AG04449 (cell line): ENCODE data around the gene DYNC2H1.

Experiments used
- CTCF ChIA-PET: fragments of 350-600 bp; formaldehyde crosslinking; extraction: SDS; loops from one replicate; lab custom pipeline; 2021; ENCODE audit warnings: antibody characterized with exemption; lab: Yijun Ruan, JAX
- POLR2A ChIA-PET: fragments of 400-600, 350-600 bp; formaldehyde crosslinking; extraction: SDS; loops from one replicate; lab custom pipeline; 2020; ENCODE audit warnings: antibody characterized with exemption, inconsistent platforms; lab: Yijun Ruan, JAX
- DNase-seq: peaks from one replicate; pipeline ENCODE4 v3.0.0-alpha.2; 2010; ENCODE audit warnings: low read depth, low spot score
- H3K4me3 ChIP-seq: 2 replicates; pipeline ENCODE4 v1.5.1; 2011; ENCODE audit warnings: low read depth, mild to moderate bottlenecking, control low read depth, low read length
- TF ChIP-seq, protein P1 (sequence below): IDR thresholded peaks from one replicate; pipeline ENCODE4 v1.5.1; 2011; ENCODE audit warnings: mild to moderate bottlenecking, moderate library complexity, low read length, control low read depth, inconsistent platforms; ENCODE audit not compliant: insufficient read depth; ENCODE audit errors: missing control alignments

DYNC2H1 gene

DNA sequence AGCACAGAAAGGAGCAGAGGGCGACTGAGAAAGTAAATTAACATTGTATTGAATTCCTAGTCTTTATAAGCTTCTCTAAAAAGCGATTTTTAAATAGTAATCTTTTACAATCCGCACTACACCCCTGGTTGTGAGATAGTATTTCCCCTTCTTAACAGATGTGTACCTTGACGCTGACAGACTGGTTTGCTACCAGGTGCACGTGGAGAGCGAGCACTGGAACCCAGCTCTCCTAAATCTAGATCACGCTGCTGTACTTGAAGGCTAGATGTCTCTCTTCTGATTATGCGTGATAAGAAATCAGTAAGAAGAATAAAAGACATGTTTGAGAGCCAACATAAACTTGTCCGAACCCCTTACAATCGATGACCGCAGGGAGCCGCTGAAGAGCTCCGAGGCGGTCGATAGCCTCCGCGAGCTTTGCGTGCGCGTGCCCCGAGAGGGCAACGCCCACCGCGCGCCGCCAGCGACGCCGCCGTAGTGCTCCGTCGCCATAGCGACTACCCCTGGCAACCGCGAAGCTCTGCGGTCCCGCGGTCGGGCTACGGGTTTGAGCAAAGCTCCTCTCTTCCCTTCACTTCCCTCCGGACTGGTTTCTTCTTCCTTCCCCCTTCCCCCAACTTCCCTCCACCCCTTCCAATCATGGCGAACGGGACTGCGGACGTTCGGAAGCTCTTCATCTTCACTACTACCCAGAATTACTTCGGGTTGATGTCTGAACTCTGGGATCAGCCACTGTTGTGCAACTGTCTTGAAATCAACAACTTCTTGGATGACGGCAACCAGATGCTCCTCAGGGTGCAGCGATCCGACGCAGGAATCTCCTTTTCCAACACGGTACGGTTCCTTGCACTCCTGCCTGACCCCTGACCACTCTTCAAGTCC is at the start of gene DYNC2H1:
TSS of gene DYNC2H1 (plus strand) at position 494 of the 885 bp plus-strand sequence. CDS start at position 643, 149 bp downstream.
- DNase-seq: peak; percentile 38
- ChIA-PET POLR2A (interaction anchor here (1.1 kb wide), 1 partner anchor 17 kb away, joined by 11 read pairs; the partner anchor contains the start of gene DCUN1D5), CTCF (interaction anchor here (0.6 to 5.3 kb wide), 25 partner anchors 9 to 194 kb away, joined by 3 to 50 read pairs (median 4); partner anchors contain the start of gene DCUN1D5)
- TF ChIP-seq, protein P1, sequence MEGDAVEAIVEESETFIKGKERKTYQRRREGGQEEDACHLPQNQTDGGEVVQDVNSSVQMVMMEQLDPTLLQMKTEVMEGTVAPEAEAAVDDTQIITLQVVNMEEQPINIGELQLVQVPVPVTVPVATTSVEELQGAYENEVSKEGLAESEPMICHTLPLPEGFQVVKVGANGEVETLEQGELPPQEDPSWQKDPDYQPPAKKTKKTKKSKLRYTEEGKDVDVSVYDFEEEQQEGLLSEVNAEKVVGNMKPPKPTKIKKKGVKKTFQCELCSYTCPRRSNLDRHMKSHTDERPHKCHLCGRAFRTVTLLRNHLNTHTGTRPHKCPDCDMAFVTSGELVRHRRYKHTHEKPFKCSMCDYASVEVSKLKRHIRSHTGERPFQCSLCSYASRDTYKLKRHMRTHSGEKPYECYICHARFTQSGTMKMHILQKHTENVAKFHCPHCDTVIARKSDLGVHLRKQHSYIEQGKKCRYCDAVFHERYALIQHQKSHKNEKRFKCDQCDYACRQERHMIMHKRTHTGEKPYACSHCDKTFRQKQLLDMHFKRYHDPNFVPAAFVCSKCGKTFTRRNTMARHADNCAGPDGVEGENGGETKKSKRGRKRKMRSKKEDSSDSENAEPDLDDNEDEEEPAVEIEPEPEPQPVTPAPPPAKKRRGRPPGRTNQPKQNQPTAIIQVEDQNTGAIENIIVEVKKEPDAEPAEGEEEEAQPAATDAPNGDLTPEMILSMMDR: peak; percentile 66
- peak within 1 kb of the TSS; percentile 84 for H3K4me3 ChIP-seq

- ChIA-PET POLR2A (interaction anchor here (0.6 kb wide), 1 partner anchor 105 kb away, joined by 5 read pairs; no protein-coding TSS in a partner anchor), CTCF (interaction anchor here (0.9 to 2.3 kb wide), 5 partner anchors 11 to 328 kb away, joined by 3 to 7 read pairs (median 4); no protein-coding TSS in a partner anchor)
Measured at GRCh38 chr11:103061656-103062055, 47.6 kb upstream of the DYNC2H1 start.

DNA sequence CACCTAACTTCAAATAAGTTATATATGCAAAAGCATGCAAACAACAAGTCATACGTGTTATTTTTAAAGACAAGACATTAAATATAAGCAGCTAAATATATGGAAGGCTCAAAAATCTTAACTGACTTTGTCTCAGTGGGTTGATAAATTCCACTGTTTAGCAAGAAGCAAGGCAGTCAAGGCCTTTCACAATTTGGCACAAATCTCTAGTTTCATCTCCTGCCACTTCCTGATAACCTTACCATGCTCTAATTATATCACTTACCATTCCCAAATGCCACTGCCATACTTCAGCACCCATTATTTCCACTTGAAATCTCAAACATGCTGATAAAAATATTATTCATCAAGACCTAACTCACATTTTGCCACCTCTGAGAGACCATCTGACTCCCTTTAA is 42.1 kb upstream of the DYNC2H1 start:
- no peak for DNase-seq
- TF ChIP-seq, protein P1: no peak
- CTCF ChIA-PET: interaction anchor here (1.1 to 2.3 kb wide), 5 partner anchors 9 to 152 kb away, joined by 3 to 9 read pairs (median 6); partner anchors contain the start of gene DYNC2H1
- POLR2A ChIA-PET: no interaction called here
- no peak overlapping the region for H3K4me3 ChIP-seq

More at GRCh38 chr11:103061656-103062055, 47.6 kb upstream of the DYNC2H1 start:
- H3K4me3 ChIP-seq: no peak overlapping the region
- TF ChIP-seq, protein P1: no peak
- no peak for DNase-seq

GRCh38 chr11:103069367-103069766 is 39.9 kb upstream of the DYNC2H1 start:
- no peak for DNase-seq
- ChIA-PET CTCF (interaction anchor here (2.3 kb wide), 1 partner anchor 13 kb away, joined by 6 read pairs; no protein-coding TSS in a partner anchor), POLR2A (no interaction called here)
- TF ChIP-seq, protein P1: no peak
- no peak overlapping the region for H3K4me3 ChIP-seq

DNA sequence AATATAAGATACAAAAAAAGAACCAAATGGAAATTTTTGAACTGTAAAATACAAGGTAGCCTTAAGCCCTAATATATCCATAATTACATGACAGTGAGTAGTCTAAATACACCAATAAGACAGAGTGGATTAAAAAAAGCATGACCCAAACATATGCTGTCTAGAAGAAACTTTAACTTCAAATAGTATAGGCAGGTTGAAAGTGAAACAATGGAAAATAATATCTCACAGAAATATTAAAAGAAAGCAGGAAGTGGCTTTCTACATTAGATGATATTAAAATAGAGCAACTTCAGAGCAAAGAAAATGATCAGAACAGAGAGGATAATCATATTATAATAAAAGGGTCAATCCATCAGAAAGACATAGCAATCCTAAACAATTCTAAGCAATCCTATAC is 39.1 kb upstream of the DYNC2H1 start:
- H3K4me3 ChIP-seq: no peak overlapping the region
- POLR2A ChIA-PET: no interaction called here
- DNase-seq: no peak
- CTCF ChIA-PET: interaction anchor here (2.3 kb wide), 1 partner anchor 14 kb away, joined by 6 read pairs; no protein-coding TSS in a partner anchor
- TF ChIP-seq, protein P1: no peak
